ENCODE data around the gene HAND2.
A peak's percentile ranks its signal among the peaks of the same experiment; 100 is the strongest.

HAND2 gene

DNA sequence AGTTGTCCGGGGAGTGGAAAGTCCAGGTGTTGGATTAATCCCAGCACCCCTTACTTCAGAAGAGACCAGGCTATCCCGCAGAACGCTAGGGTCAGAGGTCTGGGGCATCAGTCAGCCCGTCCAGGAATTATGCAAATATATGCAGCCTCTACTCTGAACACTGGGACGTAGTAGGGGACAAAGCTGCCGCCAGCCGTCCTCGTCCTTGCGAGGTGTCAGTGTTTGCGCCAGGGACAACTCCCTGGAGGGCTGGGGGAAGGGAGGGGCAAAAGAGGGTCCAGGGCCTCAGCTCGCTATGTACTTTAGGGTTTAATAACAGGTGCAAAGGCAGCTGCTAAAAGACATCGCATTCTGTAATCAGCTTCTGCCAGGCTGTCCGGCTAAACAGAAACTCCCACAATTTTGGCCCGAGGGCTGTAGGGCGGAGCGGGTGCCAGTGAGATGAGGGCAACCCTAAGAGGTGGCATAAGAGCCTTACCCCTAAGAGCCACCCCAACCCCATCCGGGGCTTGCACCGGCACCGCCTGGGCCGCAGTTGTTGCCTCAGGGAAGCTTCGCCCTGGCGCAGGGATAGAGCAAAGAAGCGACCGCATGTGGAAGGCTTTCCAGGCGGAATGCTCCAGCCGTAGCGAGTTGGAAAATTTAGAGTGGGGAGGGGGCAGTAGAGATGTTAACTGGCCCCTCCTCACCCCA is 8.4 kb downstream of the HAND2 start:
- DNase-seq (ENCODE audit: low read depth in 3 of 3) = no peak

DNA sequence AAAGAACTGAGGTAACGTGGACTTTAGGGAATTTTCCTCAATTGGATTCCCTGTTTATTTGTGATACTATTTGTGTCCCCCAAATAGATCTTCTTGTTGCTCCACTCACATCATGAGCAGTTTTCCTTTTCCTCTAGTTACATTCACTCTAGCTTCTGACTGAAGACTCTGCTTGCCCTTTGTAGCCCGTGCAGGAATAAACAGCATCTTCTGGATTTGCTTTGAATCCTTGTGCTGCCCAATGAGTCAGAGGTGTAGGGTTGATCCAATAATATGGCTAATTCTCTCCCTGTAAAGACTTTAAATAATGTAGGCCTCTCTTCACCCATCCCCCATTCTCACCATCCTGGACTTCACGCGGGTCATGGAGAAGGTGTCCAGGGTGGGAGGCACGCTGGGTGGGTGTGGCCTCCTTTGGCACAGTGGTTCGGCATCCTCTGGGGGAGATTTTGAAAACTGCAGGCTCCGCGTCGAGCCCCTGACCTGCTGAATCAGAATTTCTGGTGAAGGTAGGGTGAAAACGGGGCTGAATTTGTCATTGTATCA is 9.0 kb downstream of the HAND2 start:
- no peak for DNase-seq (ENCODE audit: low read depth in 3 of 3)

DNA sequence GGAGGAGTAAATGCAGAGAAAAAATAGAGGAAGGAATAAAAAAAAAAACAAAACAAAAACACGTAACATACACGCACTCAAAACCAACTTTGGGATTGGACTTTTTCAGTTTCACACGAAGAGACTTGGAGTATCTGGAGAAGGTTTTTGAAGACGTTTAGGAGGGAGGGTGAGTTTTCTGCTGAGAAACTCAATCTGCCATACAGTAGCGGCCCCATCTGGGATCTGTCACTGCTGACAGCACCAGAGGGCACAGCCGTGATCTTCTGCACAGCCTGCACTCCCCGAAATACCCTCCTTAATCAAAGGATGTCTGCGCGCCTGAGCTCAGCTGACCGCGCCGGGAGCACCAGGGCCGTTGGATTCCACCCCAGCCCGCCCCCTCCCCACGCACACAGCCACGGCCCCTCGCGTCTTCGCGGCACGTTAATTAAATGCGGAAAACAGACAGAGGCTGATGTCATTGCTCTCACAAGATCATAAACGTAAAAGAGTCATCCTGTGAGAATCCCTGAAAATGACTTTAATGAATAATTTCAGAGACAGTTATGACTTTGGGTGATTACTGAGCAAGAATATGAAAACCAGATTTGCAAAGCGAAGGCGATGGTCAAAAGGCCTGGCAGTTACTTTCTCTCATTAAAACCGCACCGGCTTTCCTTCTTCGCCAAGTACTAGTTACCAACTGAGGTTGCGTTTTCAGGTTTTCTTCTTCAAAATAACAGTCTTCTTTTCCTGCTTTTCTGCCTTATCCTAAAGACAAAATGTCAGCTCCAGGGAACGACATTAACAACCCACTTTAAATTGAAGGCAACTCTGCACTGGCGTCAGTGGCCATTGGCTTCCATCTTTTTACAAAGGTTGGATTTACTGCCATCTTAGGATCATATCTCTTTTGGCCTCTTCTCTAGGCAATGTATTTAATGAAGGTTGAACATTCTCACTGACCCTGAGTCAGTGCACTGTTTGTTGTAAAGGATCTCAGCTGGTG is 10.6 kb downstream of the HAND2 start:
- DNase-seq (ENCODE audit: low read depth in 3 of 3) = no peak

GRCh38 chr4:173518425-173519102 is 11.5 kb downstream of the HAND2 start:
- DNase-seq (ENCODE audit: low read depth in 3 of 3) = no peak

- no peak for DNase-seq (ENCODE audit: low read depth in 3 of 3)
Observed at GRCh38 chr4:173517781-173518424, 12.1 kb downstream of the HAND2 start.

DNA sequence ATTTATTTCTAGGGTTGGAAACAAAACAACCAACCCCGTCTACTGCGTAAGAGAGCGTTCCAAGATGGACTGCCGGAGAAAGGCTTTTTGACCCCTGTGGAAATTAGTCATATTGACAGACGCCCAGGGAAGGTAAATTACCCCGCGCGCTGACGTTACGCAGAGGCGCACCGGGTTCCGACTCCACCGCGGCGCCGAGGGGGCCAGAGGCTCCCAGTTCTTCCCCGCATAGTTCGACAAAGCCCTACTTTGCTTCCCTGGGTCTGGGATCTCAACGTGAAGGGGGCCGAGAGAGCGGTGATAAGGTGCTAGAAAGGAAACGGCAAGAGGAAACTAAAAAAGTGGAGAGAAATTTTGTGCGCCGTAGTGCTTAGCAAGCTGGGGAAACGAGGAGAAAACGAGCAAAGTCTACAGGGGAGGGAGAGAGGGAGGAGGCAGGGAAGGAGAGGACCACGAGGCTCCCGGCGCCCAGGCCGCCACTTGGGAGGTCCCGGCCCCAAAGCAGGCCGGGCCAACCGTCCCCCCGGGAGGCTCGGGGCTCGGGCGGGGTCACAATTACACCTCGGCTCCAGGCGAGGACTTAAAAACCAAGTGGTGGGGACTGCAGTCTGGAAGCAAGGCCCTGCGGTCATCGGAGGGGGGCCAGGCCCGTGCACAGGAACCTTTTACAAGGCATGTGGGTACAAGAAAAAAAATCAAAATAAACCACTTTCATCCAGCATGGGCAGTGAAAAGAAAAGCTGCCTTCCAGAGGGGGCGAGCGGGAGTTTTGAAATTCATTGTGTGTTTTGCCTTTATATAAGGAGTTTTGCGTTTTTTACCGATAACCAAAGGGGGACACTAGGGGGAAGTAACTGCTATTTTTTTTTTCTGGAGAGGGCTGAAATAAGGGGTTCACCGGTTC is 13.2 kb downstream of the HAND2 start:
- no peak for DNase-seq (ENCODE audit: low read depth in 3 of 3)

DNA sequence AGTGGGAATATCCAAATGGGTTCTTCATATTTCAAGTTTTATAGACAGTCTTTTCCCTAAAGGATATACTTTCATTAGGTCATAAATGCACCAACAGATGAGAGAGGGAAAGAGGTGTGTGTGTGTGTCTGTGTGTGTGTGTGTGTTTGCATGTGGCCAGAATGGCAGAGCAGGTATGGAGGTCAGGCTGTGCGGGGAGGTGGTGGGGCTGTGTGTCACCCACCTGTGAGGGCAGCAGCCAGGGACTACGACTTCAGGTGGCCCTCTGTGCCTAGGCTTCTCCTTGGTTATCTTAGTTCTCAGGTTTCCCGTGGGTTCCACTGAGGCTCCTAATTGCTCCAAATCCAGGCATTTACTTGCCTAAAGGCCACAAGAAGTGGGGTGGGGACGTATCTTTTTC is 14.6 kb downstream of the HAND2 start:
- DNase-seq (ENCODE audit: low read depth in 3 of 3) = no peak

DNA sequence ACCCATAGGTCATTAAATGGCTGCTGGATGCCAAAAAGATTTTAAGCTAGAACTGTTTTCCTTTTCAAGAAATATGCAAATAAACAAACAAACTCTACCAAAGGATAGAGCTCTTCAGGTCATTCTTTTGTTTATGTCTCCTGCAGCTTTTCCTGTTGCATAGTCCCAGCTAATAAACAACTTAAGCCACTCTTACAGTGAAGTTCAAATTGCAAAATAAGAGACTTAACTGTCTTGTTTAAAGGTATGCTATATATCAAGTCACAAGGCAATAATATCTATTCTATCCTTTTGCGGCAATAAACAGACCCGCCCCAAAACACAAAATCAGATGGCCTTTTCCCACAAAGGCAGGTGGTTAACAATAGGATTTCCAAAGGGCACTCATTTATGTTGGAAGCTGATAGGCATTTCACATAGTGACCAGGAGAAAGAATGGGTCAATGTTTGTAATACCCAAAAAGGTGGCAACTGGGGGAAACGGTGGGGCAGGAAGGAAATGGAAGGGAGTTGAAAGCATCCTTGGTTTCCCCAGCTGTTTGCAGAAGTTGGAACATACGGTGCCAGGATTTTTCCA is 15.3 kb downstream of the HAND2 start:
- DNase-seq (ENCODE audit: low read depth in 3 of 3) = no peak

- no peak for DNase-seq (ENCODE audit: low read depth in 3 of 3)
Observed at GRCh38 chr4:173513651-173514050, 16.4 kb downstream of the HAND2 start.

DNA sequence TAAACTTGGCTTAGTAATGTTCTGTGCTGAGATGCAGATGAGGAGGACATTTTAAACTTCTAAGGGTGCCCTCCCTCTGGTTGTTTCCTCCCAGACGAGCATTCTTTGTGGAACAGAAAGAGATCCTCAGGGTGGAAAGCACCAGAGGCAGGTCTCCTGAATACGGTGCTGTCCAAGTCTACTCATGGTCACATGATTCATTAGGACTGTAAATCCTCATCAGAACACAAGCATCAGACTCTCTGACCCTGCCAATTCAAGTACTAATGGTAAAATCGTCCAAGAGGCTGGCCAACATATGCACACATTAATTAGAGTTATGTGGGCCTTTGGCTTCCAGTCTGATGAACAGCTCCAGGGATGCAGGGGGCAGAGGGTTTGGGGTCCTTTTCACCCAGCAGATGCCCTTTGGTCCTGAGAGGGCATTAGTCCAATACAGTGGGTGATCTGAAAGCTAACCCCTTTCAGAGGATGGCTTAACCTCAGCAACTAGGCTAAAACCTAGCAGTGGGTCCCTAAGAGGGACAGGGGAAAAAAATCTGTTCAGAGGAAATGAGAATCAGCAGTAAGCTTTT is 18.2 kb downstream of the HAND2 start:
- no peak for DNase-seq (ENCODE audit: low read depth in 3 of 3)

DNA sequence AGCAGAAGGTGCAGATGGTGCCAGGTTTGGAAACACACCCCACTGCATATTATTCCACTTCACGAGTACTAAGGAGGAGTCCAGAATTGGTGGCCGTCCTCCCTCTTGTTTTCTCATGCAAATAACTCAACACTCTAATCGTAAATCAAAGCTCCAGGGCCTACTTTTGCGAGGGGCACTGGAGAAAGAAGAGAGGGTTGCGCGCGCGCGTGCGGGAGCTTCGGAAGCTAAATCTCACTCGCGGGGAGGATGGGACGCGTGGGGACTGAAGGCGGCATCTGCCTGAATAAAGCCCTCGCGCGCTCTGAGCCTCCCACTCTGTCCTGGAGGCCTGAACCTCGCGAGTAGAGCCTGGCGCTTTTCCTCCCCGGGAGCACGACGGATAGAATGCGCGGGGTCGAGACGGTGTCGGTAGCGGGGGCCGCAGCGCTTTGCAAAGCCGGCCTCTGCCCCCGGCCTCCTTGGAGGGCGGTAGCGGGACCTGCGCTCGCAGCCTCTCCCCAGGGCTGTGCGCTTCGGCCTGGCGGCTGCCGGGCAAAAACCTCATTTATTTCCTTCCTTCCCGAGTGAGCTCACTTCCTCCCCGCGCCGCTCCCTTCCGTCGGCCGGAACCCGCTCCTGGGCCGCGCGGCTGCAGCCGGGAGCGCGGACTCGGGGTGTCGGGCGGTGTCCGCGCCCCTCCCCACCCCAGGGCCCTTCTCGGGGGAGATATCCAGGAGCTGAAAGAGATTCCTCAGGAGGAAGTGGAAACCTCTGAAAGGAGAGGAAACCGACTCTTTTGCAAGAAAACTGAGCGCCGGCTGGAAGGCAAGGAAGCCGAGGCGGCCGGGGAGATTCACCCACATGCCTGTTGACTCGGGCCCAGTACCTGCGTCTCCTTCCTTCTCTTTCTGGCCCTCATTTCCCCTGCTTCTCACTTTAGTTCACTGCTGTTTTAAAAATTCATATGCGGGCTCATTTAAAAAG is 20.7 kb downstream of the HAND2 start:
- DNase-seq (ENCODE audit: low read depth in 3 of 3) = no peak

- no peak for DNase-seq (ENCODE audit: low read depth in 3 of 3)
Observed at GRCh38 chr4:173508386-173509035, 21.5 kb downstream of the HAND2 start.

- no peak for DNase-seq (ENCODE audit: low read depth in 3 of 3)
Observed at GRCh38 chr4:173507471-173508385, 22.3 kb downstream of the HAND2 start.

DNA sequence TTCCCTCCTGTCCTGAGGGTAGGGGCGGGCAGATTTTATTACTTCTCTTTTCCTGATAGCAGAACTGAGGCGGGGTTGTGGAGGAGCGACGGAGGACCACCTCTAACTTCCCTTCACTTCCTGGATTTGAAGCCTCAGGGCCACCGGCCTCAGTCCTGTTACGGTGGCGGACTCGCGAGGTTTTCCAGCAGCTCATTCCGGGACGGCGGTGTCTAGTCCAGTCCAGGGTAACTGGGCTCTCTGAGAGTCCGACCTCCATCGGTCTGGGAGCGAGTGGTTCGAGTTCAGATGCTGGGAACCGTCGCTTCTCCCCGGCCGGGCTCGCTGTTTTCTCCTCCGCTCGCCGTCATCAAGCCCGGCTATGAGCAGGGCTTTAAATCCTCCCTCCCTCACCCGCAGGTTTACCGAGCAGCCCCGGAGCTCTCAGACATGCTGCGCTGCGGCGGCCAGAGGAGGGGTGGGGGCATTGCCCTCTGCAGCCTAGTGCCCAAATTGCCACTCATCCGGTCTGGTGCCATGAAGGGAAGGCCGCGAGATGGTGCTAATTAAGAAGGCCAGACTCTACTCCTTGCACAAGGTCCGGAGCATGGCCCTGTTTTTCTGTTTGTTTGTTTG is 23.3 kb downstream of the HAND2 start:
- no peak for DNase-seq (ENCODE audit: low read depth in 3 of 3)

DNA sequence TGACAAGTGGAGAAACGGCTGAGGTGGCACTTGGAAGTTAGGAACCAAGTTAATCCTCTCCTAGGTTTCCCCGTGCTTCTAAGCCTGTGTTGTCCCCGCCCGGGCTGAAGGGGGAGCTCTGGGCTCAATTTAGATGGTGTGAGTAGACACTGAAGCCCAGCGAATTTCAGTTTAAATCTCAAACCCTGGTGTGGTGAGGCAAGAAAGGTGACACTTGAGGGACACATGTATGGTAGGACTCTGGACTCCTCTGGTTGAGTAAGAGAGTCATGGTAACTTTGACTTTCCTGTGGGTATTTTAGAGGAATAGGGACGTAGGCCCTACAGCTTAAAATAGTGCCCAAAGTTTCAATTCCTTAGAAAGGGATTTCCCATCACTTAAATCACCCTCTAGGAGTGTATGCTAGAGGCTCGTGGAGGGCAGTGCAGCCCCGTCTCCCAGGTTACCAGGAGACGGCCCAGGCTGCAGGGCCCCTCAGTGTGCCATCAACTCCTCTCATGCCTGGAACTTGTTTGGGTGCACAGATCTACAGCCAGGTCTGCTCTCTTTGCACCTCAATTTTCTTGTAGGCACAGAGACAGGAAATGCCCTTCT is 24.0 kb downstream of the HAND2 start:
- DNase-seq (ENCODE audit: low read depth in 3 of 3) = peak in 1 of 3 donors; percentile 31

- DNase-seq (ENCODE audit: low read depth in 3 of 3) = no peak
Observed at GRCh38 chr4:173504181-173504503, 25.9 kb downstream of the HAND2 start.

All from stimulated activated CD4-positive, alpha-beta T cell treated with anti-CD3 and anti-CD28 coated beads, TNF-alpha, amount 100 ng/mL, for 48 hours (primary cell).